ENCODE measurements around the gene N4BP2. TPM values are rescaled to one million over a fixed set of nuclear protein-coding genes. Genes with fewer than 3 reads are reported as not detected.
"Not testable (repeated sequence)": the region's sequence is repeated elsewhere in the genome, so short reads cannot be mapped to it uniquely, and the experiment has no call there.

N4BP2 gene
- total RNA-seq, 1 experiment from 2014 or later: 8.5 TPM

GRCh38 chr4:40143926-40144508, 87.4 kb downstream of the N4BP2 start:
- ATAC-seq (no peak), DNase-seq (ENCODE audit: low read depth, low spot score) (no peak)
- TF ChIP-seq, protein P1, sequence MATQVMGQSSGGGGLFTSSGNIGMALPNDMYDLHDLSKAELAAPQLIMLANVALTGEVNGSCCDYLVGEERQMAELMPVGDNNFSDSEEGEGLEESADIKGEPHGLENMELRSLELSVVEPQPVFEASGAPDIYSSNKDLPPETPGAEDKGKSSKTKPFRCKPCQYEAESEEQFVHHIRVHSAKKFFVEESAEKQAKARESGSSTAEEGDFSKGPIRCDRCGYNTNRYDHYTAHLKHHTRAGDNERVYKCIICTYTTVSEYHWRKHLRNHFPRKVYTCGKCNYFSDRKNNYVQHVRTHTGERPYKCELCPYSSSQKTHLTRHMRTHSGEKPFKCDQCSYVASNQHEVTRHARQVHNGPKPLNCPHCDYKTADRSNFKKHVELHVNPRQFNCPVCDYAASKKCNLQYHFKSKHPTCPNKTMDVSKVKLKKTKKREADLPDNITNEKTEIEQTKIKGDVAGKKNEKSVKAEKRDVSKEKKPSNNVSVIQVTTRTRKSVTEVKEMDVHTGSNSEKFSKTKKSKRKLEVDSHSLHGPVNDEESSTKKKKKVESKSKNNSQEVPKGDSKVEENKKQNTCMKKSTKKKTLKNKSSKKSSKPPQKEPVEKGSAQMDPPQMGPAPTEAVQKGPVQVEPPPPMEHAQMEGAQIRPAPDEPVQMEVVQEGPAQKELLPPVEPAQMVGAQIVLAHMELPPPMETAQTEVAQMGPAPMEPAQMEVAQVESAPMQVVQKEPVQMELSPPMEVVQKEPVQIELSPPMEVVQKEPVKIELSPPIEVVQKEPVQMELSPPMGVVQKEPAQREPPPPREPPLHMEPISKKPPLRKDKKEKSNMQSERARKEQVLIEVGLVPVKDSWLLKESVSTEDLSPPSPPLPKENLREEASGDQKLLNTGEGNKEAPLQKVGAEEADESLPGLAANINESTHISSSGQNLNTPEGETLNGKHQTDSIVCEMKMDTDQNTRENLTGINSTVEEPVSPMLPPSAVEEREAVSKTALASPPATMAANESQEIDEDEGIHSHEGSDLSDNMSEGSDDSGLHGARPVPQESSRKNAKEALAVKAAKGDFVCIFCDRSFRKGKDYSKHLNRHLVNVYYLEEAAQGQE (IDR thresholded peaks at IDR 0.05; ENCODE audit: insufficient read depth in 1 of 2, low read depth in 2 of 2, low read length in 1 of 2): no peak
- TF ChIP-seq SIN3A (IDR thresholded peaks at IDR 0.05; ENCODE audit: borderline replicate concordance, insufficient read depth, low read depth, low read length) (no peak), POLR2AphosphoS5 (IDR thresholded peaks at IDR 0.05; ENCODE audit: low read depth, low read length) (no peak), TCF7L2 (IDR thresholded peaks at IDR 0.05; ENCODE audit: low read depth, low read length) (no peak), CTCF (IDR thresholded peaks at IDR 0.05) (no peak)
- H3K4me3 ChIP-seq (ENCODE audit: low read depth in 2 of 2, low read length in 2 of 2): no peak overlapping the region
- ChIA-PET POLR2A (no interaction called here), CTCF (no interaction called here)
- H3K4me1 ChIP-seq (ENCODE audit: control insufficient read depth, insufficient read depth, low read length): no peaks in the 10 kb centered on the region
- in situ Hi-C loops (cut with HindIII; ENCODE audit: low pct_unique_long_range_greater_than_20kb, low sequenced_read_pairs): no loop called here
- H3K27ac ChIP-seq (ENCODE audit: low read length): no peak overlapping the region
- no peaks in the 10 kb centered on the region for H3K36me3 ChIP-seq (ENCODE audit: control insufficient read depth, insufficient read depth, low read length)
- intact Hi-C loops (cut with micrococcal nuclease; ENCODE audit: unreplicated experiment): no loop called here
- no TSS peak for BruUV-seq (replicated peaks)
- H3K9me3 ChIP-seq (ENCODE audit: control insufficient read depth, insufficient read depth, low read depth, low read length): no peaks in the 10 kb centered on the region
- H3K27me3 ChIP-seq (ENCODE audit: control insufficient read depth, insufficient read depth, low read length): no peaks in the 10 kb centered on the region

DNA sequence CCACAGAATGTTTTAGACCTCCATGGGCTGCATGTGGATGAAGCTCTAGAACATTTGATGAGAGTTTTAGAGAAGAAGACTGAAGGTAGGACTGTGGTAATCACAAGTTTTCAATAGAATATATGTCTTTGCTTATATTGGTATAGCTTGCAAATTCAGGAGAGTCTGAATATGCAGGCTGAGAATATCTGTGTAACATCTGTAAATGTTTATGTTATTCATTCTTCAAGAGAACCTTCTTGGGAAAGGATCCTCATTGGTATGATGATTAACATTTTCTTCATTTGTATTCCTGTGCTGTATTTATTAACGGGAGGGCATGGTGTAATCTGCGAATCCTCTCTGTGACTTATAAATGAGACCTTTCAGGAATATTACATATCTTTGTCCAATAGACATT, 88.1 kb downstream of the N4BP2 start:
- no peaks in the 10 kb centered on the region for H3K27me3 ChIP-seq (ENCODE audit: control insufficient read depth, insufficient read depth, low read length)
- ATAC-seq (no peak), DNase-seq (ENCODE audit: low read depth, low spot score) (no peak)
- no peaks in the 10 kb centered on the region for H3K4me1 ChIP-seq (ENCODE audit: control insufficient read depth, insufficient read depth, low read length)
- in situ Hi-C loops (cut with HindIII; ENCODE audit: low pct_unique_long_range_greater_than_20kb, low sequenced_read_pairs): no loop called here
- ChIA-PET POLR2A (no interaction called here), CTCF (no interaction called here)
- intact Hi-C loops (cut with micrococcal nuclease; ENCODE audit: unreplicated experiment): no loop called here
- no peak overlapping the region for H3K27ac ChIP-seq (ENCODE audit: low read length)
- no peak overlapping the region for H3K4me3 ChIP-seq (ENCODE audit: low read depth in 2 of 2, low read length in 2 of 2)
- no TSS peak for BruUV-seq (replicated peaks)
- H3K36me3 ChIP-seq (ENCODE audit: control insufficient read depth, insufficient read depth, low read length): no peaks in the 10 kb centered on the region
- H3K9me3 ChIP-seq (ENCODE audit: control insufficient read depth, insufficient read depth, low read depth, low read length): no peaks in the 10 kb centered on the region
- TF ChIP-seq POLR2AphosphoS5 (IDR thresholded peaks at IDR 0.05; ENCODE audit: low read depth, low read length) (no peak), SIN3A (IDR thresholded peaks at IDR 0.05; ENCODE audit: borderline replicate concordance, insufficient read depth, low read depth, low read length) (no peak), TCF7L2 (IDR thresholded peaks at IDR 0.05; ENCODE audit: low read depth, low read length) (no peak), CTCF (IDR thresholded peaks at IDR 0.05) (no peak)
- TF ChIP-seq, protein P1 (IDR thresholded peaks at IDR 0.05; ENCODE audit: insufficient read depth in 1 of 2, low read depth in 2 of 2, low read length in 1 of 2): no peak

DNA sequence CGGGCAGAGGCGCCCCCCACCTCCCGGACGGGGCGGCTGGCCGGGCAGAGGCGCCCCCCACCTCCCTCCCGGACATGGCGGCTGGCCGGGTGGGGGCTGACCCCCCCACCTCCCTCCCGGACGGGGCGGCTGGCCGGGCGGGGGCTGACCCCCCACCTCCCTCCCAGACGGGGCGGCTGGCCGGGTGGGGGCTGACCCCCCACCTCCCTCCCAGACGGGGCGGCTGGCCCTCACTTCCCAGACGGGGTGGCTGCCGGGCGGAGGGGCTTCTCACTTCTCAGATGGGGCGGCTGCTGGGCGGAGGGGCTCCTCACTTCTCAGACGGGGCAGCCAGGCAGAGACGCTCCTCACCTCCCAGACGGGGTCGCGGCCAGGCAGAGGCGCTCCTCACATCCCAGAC, 90.8 kb downstream of the N4BP2 start:
- CTCF ChIA-PET; intact Hi-C loops (cut with micrococcal nuclease; ENCODE audit: unreplicated experiment); H3K36me3 ChIP-seq (ENCODE audit: control insufficient read depth, insufficient read depth, low read length); H3K27me3 ChIP-seq (ENCODE audit: control insufficient read depth, insufficient read depth, low read length); H3K9me3 ChIP-seq (ENCODE audit: control insufficient read depth, insufficient read depth, low read depth, low read length); DNase-seq (ENCODE audit: low read depth, low spot score); POLR2A ChIA-PET; ATAC-seq; H3K4me3 ChIP-seq (ENCODE audit: low read depth in 2 of 2, low read length in 2 of 2); in situ Hi-C loops (cut with HindIII; ENCODE audit: low pct_unique_long_range_greater_than_20kb, low sequenced_read_pairs); BruUV-seq (replicated peaks); H3K4me1 ChIP-seq (ENCODE audit: control insufficient read depth, insufficient read depth, low read length); H3K27ac ChIP-seq (ENCODE audit: low read length): not testable (repeated sequence)
